Epithelial cell of esophagus (primary cell): Measurements from ENCODE around the gene CD300H.

Source experiments
- DNase-seq: peaks from one replicate; pipeline ENCODE4 v3.0.0; 2010; ENCODE audit warnings: low read depth
- H3K4me3 ChIP-seq: 2 replicates; pipeline ENCODE4 v1.5.1; 2011; ENCODE audit warnings: mild to moderate bottlenecking, low read length, control low read depth
- TF ChIP-seq, protein P1 (sequence below): IDR thresholded peaks from 2 replicates; pipeline ENCODE4 v1.5.1; 2011; ENCODE audit warnings: low read depth, mild to moderate bottlenecking, low read length, control low read depth, inconsistent platforms; ENCODE audit not compliant: insufficient read depth; ENCODE audit errors: missing control alignments

CD300H gene

DNA sequence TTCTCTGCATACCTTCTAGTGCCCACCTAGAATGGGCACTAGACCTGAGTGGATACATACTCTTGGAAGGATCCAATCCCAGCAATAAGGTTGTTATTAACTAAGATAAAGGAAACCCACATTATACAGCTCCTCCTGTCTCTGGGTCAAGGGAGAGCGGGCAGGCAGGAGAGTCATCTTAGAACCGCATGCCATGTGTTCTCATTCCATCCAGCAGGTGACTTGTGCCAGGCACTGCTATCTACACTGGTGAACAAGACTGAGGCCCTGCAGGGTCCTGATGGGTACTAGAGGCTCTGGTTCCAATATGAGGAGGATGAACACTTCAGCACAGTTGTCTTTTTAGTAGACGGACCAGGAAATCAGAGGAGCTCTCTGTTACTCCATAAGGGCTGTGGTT is 5.9 kb upstream of the CD300H start:
- H3K4me3 ChIP-seq = no peak overlapping the region
- TF ChIP-seq, protein P1, sequence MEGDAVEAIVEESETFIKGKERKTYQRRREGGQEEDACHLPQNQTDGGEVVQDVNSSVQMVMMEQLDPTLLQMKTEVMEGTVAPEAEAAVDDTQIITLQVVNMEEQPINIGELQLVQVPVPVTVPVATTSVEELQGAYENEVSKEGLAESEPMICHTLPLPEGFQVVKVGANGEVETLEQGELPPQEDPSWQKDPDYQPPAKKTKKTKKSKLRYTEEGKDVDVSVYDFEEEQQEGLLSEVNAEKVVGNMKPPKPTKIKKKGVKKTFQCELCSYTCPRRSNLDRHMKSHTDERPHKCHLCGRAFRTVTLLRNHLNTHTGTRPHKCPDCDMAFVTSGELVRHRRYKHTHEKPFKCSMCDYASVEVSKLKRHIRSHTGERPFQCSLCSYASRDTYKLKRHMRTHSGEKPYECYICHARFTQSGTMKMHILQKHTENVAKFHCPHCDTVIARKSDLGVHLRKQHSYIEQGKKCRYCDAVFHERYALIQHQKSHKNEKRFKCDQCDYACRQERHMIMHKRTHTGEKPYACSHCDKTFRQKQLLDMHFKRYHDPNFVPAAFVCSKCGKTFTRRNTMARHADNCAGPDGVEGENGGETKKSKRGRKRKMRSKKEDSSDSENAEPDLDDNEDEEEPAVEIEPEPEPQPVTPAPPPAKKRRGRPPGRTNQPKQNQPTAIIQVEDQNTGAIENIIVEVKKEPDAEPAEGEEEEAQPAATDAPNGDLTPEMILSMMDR = no peak
- no peak for DNase-seq

DNA sequence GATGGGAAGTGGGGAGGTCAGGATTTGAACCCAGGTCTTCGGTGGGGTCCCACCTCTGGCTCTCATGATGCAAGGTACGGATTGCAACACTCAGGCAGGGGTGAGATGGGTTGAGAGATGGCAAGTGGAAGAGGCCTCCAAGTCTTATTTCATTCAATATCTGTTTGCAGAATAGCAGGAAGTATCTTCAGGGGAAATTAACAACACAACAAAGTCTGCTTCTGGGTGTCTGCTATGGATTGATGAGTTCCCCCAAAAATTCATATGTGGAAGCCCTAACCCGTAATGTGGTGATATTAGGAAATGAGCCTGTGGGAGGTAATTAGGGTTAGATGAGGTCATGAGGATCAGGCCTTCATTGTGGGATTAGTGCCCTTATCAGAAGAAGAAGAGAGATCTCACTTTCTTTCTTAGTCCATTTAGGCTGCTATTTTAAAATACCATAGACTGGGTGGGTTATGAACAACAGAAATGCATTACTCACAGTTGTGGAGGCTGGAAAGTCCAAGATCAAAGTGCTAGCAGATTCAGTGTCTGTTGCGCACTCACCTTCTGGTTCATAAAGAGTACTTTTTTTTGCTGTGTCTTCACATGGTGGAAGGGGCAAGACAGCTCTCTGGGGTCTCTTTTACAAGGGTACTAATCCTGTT is 4.4 kb upstream of the CD300H start:
- H3K4me3 ChIP-seq = no peak overlapping the region
- TF ChIP-seq, protein P1 = no peak
- no peak for DNase-seq

DNA sequence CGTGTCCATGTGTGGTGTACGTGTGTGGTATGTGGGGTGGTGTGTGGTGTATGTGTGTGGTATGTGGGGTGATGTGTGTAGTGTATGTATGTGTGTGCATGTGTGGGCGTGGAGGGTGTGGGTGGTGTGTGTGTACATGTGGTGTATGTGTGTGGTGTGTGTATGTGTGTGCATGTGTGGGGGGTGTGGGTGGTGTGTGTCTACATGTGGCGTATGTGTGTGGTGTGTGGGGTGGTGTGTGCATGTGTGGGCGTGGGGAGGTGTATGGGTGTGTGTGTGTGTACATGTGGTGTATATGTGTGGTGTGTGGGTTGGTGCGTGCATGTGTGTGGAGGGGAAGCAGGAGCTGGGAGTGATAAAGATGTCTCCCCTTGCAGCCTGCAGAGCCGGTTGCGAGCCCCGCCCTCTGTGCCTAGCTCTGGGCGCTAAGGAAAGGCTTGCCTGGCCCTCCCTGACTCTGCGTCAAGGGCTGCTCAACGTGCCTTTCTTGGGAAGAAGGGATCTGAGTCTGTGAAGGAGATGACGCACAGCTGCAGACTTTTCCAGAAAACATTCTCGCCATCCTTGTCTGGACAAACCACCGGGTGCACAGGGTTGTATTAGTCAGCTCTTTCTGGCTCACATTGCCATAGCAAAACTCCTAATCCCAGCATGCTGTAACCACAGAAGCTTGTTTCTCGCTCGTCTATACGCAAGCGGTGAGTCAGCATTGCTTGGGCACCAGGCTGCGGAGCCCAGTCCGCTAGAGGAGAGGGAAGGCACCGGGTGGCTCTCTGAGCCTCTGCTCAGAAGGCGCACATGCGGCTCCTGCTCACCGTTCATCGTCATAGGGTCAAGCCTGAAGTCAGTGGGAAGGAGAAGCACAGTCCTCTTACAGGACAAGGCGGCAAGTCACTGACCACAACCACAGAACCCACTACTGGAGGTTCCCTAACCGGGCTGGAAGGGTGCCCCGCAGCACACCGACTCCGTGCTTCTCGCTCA is 2.0 kb upstream of the CD300H start:
- peak; percentile 78 for DNase-seq
- TF ChIP-seq, protein P1 = no peak
- no peak overlapping the region for H3K4me3 ChIP-seq

DNA sequence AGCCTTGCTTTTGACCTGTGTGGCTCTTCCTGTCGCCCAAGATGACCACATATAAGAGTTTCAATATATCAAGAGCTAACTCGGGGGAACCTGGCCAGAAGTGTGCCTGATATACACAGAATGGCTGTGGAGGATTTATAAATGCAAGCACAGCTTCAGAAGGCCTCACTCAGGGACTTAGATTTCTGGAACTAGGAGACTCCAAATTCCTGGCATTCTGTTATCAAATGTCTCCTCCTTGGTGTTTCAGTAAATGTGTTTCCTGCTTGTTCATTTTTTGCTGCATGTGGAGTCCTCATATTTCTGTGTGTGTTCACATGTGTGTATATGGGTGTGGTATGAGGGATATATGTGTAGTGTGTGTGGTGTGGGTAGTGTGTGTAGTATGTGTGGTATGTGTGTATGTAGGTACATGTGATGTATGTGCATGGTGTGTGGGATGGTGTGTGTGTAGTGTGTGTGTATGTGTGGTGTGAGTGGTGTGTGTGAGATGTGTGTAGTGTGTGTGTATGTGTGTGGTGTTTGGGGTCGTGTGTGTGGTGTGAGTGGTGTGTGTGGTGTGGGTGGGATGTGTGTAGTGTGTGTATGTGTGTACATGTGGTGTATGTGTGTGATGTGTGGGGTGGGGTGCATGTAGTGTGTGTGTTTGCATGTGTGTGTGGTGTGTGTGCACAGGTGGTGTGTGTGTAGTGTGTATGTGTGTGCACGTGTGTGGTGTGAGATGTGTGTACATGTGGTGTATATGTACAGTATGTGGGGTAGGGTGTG is 981 bp upstream of the CD300H start:
- TF ChIP-seq, protein P1 = no peak
- no peak for DNase-seq
- H3K4me3 ChIP-seq = no peak overlapping the region

DNA sequence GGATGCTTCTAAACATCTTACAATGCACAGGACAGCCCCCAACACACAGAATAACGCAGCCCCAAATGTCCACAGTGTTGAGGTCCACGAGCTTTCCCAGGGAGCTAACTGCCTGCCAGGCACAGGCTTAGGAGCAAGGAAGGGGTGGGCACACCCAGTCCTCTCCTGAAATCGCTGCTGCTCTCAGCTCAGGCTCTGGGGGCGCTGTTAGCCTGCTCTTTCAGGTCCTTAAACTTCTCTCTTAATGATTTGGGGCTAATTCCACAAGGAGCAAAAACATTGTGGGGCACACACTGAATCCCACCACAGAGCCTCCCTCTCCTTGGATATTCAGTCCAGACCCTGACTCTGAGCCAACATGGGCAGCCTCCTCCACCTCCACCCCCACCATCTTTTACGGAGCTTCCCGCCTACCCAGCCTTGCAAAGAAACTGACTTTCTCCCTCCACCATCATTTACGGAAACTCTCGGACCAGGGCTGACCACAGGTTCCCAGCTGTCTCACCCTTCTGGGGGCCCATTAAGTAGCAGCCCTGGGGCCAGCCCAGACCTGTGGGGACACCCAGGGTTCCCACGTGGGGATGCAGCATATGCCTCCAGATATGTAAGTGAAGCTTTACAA is 1.1 kb downstream of the CD300H start:
- TF ChIP-seq, protein P1 = peak; percentile 41
- DNase-seq = no peak
- H3K4me3 ChIP-seq = no peak overlapping the region

DNA sequence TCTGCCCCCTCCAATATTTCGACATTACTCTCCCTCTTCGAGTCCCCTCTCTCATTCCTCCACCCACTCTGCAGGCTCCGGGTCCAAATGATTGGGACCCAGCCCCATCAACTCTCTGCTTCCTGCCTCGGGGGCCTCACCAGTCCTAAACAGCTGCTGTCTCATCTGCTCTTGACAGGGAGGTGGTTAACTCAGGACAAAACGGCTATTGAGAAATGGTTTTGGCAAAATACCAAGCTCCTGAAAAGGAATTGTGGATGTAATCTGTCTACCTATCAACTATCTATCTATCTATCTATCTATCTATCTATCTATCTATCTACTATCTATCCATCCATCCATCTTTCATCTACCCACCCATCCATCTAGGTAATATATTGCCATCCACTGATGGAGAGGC is 2.2 kb downstream of the CD300H start:
- TF ChIP-seq, protein P1 = no peak

More for the DNA sequence above, 2.2 kb downstream of the CD300H start:
- no peak overlapping the region for H3K4me3 ChIP-seq
- DNase-seq = peak; percentile 13
